ENCODE data around the gene UBALD1.

UBALD1 gene

GRCh38 chr16:4612474-4612931 is 2.2 kb downstream of the UBALD1 start:
- H3K36me3 ChIP-seq (replicated peaks; ENCODE audit: low read depth, low read length): peaks cover 2% of the 10 kb centered on the region
- H3K27ac ChIP-seq (ENCODE audit: low read length): no peak overlapping the region
- no peak overlapping the region for H3K4me2 ChIP-seq (ENCODE audit: low read length)
- TF ChIP-seq CTCF (IDR thresholded peaks at IDR 0.05; ENCODE audit: low read depth, low read length) (no peak), EZH2phosphoT487 (IDR thresholded peaks at IDR 0.05; ENCODE audit: low read depth) (no peak)
- no peak overlapping the region for H2AFZ ChIP-seq (ENCODE audit: low read depth, low read length)
- peaks cover 45% of the 10 kb centered on the region for H3K79me2 ChIP-seq (ENCODE audit: low read length)
- H4K20me1 ChIP-seq (ENCODE audit: insufficient read depth, low read length): peaks cover 16% of the 10 kb centered on the region
- peaks cover 19% of the 10 kb centered on the region for H3K4me1 ChIP-seq (ENCODE audit: low read length)
- no peaks in the 10 kb centered on the region for H3K27me3 ChIP-seq (ENCODE audit: low read depth, low read length)
- no peaks in the 10 kb centered on the region for H3K9me3 ChIP-seq (ENCODE audit: insufficient read depth, low read length)
- no peak overlapping the region for H3K9ac ChIP-seq (ENCODE audit: low read length)
- no peak overlapping the region for H3K4me3 ChIP-seq (ENCODE audit: low read length)

GRCh38 chr16:4611337-4612021 is 3.2 kb downstream of the UBALD1 start:
- Histone ChIP-seq H2AFZ (ENCODE audit: low read depth, low read length) (no peak overlapping the region), H3K4me2 (ENCODE audit: low read length) (no peak overlapping the region), H3K27me3 (ENCODE audit: low read depth, low read length) (no peaks in the 10 kb centered on the region), H3K9me3 (ENCODE audit: insufficient read depth, low read length) (no peaks in the 10 kb centered on the region), H3K9ac (ENCODE audit: low read length) (no peak overlapping the region), H3K36me3 (replicated peaks; ENCODE audit: low read depth, low read length) (peaks cover 2% of the 10 kb centered on the region), H3K4me1 (ENCODE audit: low read length) (peaks cover 15% of the 10 kb centered on the region), H3K79me2 (ENCODE audit: low read length) (peaks cover 45% of the 10 kb centered on the region), H3K4me3 (ENCODE audit: low read length) (no peak overlapping the region), H3K27ac (ENCODE audit: low read length) (no peak overlapping the region), H4K20me1 (ENCODE audit: insufficient read depth, low read length) (peaks cover 16% of the 10 kb centered on the region)
- no peak for TF ChIP-seq EZH2phosphoT487 (IDR thresholded peaks at IDR 0.05; ENCODE audit: low read depth)
- no peak for TF ChIP-seq CTCF (IDR thresholded peaks at IDR 0.05; ENCODE audit: low read depth, low read length)

- Histone ChIP-seq H3K27me3 (ENCODE audit: low read depth, low read length) (no peaks in the 10 kb centered on the region), H4K20me1 (ENCODE audit: insufficient read depth, low read length) (peaks cover 16% of the 10 kb centered on the region), H3K4me2 (ENCODE audit: low read length) (no peak overlapping the region), H2AFZ (ENCODE audit: low read depth, low read length) (no peak overlapping the region), H3K36me3 (replicated peaks; ENCODE audit: low read depth, low read length) (peaks cover 2% of the 10 kb centered on the region), H3K79me2 (ENCODE audit: low read length) (peaks cover 42% of the 10 kb centered on the region), H3K27ac (ENCODE audit: low read length) (no peak overlapping the region), H3K4me3 (ENCODE audit: low read length) (no peak overlapping the region), H3K4me1 (ENCODE audit: low read length) (peaks cover 11% of the 10 kb centered on the region), H3K9me3 (ENCODE audit: insufficient read depth, low read length) (no peaks in the 10 kb centered on the region), H3K9ac (ENCODE audit: low read length) (no peak overlapping the region)
- TF ChIP-seq CTCF (IDR thresholded peaks at IDR 0.05; ENCODE audit: low read depth, low read length): no peak
- no peak for TF ChIP-seq EZH2phosphoT487 (IDR thresholded peaks at IDR 0.05; ENCODE audit: low read depth)
These were observed 4.4 kb downstream of the UBALD1 start for GRCh38 chr16:4610011-4611005.

Measured in OCI-LY3 (cell line).